Activated CD8-positive, alpha-beta memory T cell treated with anti-CD3 and anti-CD28 coated beads for 1 hour (primary cell): Measurements from ENCODE around the gene ARHGAP42.
"Not testable (repeated sequence)": the region's sequence is repeated elsewhere in the genome, so short reads cannot be mapped to it uniquely, and the experiment has no call there.

Experiments used
- DNase-seq, 2 donors: peaks; one replicate each; pipeline ENCODE4 v3.0.0-alpha.2; 2020; ENCODE audit warnings: low read depth in 1 of 2; ENCODE audit errors: extremely low read depth in 1 of 2

ARHGAP42 gene

DNA sequence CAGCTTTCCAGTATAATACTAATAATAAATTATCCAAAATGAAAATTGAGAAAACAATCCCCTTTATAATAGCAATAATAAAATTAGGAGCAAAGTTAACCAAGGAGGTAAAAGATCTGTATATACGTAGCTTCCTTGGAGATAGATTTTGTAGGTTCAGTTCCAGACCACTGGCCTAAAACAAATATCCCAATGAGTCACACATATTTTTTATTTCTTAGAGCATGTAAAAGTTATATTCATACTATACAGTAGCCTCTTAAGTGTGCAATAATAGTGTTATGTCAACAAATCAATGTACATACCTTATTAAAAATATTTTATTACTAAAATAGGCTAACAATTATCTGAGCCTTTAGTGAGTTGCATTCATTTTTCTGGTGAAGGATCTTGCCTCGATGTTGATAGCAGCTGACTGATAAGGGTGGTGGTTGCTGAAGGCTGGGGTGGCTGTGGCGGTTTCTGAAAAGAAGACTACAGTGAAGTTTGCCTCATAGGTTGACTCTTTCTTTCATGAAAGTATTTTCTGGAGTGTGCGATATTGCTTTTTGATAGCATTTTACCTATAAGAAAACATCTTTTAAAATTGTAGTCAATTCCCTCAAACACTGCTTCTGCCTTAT, 178.5 kb downstream of the ARHGAP42 start:
- no peak for DNase-seq

DNA sequence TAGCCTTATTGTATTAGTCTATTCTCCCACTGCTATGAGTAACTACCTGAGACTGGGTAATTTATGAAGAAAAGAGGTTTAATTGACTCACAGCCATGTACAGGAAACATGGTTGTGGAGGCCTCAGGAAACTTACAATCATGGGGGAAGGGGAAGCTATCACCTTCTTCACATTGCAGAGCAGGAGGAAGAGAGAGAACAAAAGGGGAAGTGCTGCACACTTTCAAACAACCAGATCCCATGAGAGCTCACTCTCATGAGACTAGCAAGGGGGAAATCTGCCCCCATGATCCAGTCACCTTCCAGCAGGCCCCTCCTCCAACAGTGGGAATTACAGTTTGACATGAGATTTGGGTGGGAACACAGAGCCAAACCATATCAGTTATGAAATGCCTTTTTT, 179.4 kb downstream of the ARHGAP42 start:
- no peak for DNase-seq

DNA sequence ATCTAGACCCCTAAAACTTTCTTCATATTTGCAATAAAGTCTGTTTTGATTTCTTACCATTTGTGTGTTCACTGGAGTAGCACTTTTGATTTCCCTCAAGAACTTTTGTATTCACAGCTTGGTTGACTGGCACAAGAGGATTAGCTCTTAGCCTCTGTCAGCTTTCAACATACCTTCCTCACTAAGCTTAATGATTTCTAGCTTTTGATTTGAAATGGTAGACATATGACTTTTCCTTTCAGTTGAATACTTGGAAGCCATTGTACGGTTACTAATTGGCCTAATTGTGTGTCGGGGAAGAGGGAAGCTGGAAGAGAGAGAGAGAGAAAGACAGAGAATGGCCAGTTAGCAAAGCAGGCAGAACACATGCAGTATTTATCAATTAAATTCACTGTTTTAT, 180.5 kb downstream of the ARHGAP42 start:
- no peak for DNase-seq

DNA sequence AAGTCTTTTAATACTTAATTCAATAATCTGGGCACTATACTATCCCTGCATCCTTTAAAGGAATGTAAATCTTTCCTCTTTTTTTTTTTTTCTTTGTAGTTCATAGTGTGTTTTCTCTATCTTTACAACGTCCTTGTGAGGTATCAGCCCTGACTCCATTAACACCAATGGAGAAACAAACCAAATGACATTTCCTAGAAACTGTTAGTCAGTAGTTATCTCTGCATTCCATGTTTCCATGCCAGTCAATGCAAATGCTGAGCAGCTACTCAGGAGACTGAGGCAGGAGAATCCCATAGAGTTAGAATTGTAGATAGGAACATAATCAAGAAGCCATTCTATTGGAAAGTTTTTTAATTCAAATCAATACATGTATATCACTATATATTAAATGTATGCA, 182.2 kb downstream of the ARHGAP42 start:
- no peak for DNase-seq

DNA sequence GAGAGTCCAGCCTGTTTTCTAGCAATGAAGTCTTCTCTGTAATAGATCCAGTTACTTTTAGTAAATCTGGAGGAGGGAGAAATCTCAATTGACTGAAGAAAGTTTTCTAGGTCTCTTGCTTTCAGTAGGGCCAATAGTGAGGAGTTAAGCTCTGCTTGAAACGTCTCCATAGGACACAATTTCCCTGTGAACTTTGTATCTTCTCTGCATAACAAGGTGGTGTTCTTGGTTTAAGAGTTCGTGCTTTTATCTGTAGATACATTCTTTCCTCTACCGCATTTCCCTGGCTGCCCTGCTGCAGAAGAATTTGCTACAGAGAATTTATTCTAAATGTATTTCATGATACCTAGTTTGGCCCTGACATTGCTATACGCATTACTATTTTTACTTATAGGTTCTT, 183.1 kb downstream of the ARHGAP42 start:
- DNase-seq: no peak

DNA sequence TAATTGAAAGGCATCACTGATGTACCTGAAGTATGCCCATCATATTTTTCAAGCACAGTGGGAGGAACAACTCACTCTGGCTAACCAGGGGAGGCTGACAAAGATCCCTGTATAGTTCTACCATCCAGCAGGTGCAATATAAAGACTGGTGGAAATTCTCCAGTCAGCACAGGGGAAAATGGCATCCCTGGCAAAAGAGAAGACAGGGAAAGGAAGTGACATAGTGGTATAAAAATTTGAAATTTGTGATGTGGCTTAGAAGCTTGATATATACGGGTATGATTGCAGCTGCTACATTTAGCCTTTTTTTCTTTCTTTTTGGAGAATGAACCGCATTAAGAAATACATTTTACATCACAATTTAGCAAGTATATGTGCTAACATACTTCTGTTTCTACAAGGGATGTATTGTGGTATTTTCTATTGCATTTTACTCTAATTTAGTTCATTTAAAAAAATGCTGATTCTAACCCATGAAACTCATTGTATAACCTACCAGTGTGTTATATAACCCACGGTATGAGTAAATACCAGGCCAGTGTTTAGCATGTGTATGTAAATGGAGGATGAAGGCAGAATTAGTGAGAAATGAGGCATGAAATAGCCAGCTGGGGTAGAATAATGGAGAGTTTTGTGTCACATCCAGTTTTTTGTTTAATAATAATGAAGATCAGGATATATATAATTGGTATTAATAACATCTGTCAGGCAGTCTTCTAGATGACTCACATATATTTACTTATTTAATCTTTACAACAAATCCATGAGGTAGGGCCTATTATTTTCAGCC, 186.1 kb downstream of the ARHGAP42 start:
- DNase-seq: no peak

DNA sequence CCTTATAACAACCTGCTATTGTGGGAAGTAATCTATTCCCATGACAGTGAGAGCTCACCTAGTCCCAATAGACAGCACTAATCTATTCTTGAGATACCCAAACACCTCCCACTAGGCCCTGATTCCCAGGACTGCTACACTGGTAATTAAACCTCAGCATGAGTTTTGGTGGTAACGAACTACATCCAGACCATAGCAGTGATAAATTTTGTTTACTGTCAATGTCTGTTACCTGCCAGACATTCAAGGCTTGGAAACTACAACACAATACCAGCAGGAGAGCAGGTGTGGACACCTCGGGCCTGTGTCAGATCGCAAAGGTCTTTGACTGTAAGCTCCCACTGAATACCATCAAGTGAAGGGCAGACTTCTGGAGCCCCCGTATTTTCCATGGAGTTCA, 187.1 kb downstream of the ARHGAP42 start:
- DNase-seq: no peak

DNA sequence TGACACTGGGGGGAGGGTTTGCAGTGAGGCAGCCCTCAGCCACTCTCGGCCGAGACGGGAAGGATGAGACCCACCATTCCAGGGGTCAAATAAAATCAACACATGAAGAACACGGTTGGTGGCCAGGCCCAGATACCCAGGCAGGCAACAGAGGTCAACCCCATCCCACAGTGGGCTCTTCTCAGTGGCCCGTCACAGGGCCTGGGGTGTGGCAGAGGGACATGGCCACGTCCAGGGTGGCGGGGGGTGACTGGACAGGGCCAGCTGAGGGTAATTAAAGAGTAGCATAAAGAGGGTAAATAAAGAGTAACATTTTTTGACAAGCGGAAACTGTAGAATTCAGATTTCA, 188.4 kb downstream of the ARHGAP42 start:
- DNase-seq: no peak

DNA sequence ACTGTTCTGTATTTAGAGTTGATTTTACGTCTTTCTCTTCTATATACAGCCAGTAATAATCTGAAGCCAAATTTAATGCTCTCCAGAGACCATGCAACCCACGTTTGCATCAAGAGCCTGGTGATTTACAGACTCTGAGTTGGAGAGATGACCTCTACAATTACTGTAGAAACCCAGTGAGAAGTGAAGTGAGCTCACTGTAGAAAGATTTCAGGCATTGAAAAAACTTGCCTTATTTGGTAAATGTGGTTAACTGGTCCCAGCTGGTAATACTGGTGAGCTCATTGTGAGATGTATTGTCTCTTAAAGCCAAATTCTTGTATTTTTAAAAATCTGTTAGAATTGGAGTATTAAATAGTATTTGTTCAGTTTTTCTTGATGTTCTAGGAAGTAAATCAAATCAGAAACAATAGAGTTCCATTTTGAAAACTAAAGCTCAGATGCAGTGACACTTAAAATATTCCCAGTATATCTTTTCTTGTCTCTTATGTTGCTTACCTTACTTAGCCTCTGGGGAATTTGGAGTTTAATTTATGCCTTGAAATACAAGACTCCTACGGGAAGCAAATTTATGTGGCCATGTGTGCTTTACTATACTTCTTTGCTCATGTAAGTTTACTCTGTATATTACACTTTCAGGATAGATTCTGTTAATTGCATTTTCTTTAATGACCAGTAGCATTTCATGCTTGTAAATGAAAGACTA, 189.9 kb downstream of the ARHGAP42 start:
- DNase-seq: no peak

DNA sequence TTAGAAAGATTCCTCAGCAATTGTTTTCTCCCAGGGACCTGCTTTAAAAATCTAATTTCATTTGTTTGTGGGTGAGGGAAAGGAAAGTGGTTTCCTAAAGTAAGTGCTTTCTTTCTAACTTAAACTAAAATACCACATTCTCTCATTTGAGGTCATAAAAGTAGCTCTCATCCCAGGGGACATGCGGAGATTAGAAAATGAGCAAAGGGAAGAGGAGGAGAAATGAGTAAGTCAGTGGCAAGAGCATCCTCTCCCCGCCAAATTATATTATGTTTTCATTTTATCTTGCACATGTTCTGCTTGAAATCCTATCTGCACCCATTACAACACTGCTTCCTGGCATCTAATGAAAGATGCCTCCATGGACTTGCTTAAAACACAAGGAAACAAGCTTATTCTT, 191.4 kb downstream of the ARHGAP42 start:
- DNase-seq: no peak

DNA sequence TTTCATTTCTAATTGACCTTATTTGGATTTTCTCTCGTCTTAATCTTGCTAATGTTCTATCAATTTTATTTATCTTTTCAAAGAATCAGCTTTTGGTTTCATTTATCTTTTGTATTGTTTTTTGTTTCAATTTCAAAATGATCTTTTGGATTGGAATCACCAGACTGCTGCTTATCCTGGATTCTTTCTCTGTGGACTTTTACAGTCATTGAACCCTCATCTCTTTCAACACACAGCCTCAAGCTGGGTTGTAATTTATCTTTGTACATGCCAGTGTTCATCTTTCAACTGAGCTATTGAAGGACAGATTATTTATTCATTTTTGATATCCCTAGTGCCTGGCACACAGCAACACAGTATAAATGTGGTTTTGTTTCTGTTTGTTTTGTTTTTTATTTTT, 195.9 kb downstream of the ARHGAP42 start:
- DNase-seq: no peak

DNA sequence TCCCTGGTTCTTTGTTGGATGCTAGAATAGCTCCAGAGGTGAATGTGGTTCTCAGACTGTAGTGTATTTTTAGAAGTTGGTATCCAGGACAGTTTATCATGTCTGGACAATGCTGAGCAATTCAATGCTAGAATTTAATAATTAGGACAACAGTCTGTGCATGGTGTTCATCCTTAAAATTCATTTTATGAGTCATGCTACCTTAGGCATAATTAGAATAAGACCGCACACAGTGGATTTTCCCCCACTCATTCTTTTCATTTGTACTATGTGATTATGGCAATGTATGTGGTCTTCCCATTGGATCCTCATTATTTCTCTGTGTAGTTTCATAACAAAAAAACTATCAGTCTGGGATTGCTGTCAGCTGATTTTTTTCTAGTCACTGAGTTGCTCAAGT, 196.7 kb downstream of the ARHGAP42 start:
- DNase-seq: no peak

DNA sequence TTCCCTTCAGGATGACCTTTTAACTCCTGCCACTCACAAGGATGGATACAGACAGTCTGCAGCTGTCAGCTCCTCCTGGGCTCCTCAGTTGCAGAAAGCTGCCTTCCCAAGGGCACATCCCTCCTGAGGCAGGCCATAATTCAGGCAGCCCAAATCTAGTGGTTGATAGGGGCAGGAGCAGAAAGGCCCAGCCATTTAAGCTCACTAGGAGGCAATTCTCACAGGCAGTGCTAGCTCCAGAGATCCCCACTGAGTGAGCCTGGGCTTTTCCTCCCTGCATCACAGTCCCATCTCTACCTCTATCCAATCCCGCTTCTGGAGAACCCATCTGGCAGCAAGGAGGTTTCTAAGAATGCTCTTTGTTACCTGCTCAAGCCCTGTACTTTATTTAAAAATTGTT, 200.6 kb downstream of the ARHGAP42 start:
- DNase-seq: no peak

DNA sequence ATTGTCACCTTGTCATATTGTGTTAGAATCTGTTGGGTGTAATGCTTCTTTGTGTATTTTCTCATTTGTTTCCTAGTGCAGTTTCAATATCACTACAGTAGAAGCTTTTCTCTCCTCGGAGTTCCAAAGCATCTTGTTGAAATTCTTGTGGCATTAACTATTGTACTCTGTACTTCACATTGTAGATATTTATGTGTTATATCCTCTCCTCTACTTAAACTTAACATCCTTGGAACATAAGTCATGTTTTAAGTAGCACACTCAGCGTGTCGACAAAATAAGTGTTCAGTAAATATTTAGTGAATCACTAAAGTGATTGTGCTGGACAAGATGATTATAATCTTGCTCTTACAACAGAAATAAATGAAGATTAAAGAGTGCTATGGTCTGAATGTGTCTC, 201.7 kb downstream of the ARHGAP42 start:
- DNase-seq: no peak

DNA sequence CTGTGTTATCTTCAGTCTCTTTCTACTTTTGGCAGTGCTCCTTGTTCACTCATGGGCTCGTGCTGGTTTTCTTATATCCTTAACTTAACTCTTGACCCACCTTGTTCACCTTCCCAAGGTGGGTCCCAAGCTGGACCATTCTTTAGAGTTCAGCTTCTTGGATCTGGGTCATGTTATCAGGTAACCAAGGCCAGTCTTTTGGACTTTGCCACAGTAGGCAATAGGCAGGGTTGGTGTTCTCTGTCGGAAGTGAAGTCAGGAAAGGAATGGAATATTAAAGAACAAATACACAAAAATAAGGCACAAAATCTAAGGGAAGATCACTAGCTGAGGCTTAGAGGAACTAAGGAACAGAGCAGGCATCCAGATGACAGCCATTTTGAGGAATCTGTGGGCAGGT, 202.7 kb downstream of the ARHGAP42 start:
- DNase-seq: no peak

DNA sequence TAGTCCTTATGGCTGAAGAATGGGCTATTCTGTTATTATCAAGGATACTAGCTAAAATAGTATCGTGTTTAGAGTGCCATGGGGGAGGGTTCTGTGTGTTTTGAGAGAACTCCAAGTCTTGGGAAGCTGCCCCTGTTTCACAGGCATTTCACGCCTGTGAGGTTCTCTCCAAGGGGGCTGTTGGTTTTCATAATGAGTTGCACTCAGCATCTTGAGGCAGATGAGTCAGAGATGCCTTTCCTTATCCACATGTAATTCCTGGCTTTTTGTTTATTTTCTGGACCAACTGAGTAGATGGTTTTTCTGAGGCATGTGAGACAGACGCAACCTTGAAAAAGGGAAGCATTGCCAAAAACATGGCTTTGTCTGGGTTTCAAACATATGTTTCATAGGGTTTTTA, 203.7 kb downstream of the ARHGAP42 start:
- no peak for DNase-seq

DNA sequence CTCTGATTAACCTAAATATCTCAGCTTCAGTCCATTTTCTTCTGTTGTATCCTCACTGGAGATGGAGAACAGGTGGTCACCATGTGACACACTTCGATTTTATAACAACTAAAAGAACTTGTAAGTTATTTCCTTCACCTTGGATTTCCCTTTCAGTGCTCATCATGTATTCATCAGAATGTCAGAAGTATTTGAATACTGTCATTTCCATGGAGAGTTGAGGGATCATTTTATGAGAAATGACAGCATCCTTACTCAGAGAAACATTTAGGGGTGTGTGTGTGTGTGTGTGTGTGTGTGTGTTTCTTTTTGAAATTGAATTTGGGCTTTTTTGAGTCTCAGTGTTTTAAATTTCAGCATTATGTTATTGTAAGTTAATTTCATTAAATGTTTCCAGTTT, 205.8 kb downstream of the ARHGAP42 start:
- no peak for DNase-seq

DNA sequence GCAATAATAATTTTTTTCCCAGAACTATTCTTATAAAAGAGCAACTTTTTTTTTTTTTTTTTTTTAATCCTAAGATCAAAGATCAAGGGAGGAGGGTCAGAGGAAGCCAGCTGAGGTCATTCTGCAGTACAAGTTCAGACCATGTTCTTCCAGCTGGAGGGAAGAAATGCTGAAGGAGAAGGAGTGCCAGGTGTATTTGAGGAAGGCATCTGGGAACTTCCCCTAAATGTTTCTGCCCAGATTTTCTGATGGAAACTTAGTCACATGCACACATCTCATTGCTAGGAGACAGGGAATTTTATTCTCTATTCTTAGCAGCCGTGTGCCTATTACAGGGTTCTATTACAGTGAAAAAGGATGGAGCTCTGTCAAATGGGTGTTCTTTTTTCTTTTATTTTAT, 208.4 kb downstream of the ARHGAP42 start:
- DNase-seq: no peak

DNA sequence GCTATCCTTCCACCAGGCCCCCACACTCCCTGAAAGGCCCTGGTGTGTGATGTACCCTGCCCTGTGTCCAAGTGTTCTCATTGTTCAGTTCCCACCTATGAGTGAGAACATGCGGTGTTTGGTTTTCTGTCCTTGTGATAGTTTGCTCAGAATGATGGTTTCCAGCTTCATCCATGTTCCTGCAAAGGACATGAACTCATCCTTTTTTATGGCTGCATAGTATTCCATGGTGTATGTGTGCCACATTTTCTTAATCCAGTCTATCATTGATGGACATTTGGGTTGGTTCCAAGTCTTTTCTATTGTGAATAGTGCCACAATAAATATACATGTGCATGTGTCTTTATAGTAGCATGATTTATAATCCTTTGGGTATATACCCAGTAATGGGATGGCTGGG, 208.9 kb downstream of the ARHGAP42 start:
- DNase-seq: not testable (repeated sequence)

DNA sequence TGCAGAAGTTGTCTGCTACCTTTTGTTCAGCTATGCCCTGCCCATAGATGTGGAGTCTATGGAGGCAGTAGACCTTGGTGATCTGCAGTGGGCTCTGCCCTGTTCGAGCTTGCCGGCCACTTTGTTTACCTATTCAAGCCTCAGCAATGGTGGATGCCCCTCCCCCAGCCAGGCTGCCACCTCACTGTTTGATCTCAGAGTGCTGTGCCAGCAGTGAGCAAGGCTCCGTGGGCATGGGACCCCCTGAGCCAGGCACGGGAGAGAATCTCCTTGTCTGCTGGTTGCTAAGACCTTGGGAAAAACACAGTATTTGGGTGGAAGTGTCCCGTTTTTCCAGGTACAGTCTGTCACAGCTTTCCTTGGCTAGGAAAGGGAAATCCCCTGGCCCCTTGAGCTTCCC, 214.4 kb downstream of the ARHGAP42 start:
- DNase-seq: not testable (repeated sequence)

DNA sequence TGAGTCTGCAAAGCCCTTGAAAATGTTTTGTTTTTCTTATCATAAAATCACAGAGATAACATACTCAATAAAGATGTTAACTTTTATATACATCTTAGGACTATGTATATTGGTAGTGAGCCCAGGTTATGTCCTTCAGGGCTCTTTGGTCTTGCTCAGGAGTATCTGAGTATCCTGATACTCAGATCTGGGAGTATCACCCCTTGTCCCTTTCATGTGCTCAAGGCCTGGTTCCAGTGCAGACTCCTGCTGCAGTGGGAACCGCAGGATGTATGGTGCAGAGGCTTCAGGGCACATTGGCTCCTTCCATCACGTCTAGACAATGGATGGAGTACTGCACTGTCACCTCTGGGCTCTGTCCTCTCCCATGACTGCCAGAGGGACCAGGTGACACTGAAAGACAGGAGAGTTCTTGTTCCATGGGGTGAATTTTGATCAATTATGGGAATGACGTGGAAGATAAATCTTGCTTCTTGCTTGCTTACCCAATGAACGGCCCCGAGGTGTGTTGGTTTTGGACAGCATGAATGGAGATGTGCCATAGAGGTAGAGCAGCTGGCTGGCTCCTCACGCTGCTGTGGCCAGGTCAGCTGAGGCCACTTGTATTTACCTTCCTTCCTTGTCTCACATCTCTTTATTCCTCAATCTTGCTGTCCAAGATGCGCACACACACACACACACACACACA, 215.5 kb downstream of the ARHGAP42 start:
- DNase-seq: no peak

DNA sequence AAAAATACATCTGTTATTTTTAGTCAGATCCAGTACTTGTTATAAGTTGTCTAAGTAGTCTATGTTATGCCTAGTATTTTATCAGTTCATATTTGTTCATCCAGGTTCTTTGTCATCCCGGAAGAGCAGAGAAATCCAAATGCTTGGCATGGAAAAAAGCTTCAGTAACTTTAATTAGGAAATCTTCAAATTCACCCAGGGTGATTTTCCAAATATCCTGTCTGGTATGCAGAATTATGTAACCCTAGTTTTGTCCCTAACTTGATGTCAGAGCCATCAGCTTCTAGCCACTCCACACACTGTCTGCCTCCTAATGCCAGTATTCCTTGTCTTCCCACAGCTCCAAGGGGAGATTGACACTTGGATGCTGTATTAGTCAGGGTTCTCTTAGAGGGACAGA, 216.2 kb downstream of the ARHGAP42 start:
- no peak for DNase-seq
